DMS153 treated with DMSO at 0.1 percent for 48 hours (cell line): ENCODE data around the gene ZC3HAV1.
"Not testable (repeated sequence)": the region's sequence is repeated elsewhere in the genome, so short reads cannot be mapped to it uniquely, and the experiment has no call there.

ENCODE experiments used
- DNase-seq: peaks from one replicate; lab custom pipeline; 2025; ENCODE audit not compliant: unreplicated experiment; lab: John Stamatoyannopoulos, UW

The ZC3HAV1 gene

DNA sequence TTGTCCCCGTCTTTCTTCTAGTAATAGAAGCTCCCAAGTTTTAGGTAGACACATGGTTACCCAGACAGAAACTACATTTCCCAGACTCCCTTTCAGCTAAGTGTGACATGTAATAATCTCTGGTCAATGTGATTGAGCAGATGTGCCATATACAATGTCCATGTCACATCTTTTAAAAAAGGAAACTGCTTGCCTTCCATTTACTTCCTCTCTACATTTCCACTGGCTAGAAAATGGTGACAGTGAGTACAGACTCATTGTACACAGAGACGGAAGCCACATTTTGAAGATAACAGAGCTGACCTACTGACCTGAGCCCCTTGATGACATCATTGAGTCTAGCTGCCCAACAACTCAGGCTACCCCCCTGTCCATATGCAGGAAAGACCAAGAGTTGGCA is 21.3 kb downstream of the ZC3HAV1 start:
- no peak for DNase-seq

DNA sequence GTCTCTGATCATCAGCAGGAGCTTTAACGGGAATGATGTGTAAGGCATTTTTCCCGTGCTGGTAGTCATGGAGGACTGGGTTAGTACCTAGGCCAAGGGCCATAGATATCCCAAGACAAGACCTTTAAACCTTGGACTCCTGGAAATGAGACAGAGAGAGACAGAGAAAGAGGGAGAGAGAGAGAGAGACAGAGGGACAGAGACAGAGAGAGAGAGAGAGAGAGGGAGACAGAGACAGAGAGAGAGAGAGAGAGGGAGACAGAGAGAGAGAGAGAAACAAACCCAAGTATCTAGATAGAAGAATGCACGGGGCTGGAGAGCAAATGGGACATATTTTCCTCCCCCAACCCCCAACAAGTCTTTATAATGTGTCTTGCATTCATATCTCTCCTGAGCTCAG is 22.3 kb downstream of the ZC3HAV1 start:
- DNase-seq = no peak

DNA sequence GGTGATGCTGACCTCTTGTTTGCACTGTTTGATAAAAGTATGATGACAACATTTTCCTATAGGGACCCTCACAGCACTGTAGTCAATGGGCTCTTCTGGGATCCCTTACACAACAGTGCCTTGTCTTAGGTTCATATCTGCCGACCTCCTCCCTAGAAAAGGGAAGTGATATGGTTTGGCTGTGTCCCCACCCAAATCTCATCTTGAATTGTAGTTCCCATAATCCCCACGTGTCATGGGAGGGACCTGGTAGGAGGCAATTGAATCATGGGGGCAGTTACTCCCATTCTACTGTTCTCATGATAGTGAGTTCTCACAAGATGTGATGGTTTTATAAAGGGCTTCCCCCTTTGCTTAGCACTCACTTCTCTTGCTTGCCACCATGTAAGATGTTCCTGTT is 23.1 kb downstream of the ZC3HAV1 start:
- DNase-seq = no peak

DNA sequence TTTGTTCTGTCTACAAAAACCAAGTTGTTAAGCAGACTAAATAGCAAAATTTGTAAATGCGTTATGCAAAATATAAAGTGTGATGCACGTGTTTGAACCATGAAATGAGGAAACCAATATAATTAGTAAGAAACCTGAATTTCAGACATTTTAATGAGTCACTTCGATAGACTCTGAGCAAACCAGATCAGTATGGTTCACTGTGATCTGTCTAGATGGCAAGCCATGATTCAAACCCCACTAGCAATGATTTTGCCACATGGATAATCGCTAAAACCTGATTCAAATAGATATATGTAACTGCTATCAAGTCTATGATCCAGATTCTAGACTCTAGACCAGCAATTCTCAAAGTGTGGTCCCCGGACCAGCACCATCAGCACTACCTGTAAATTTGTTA is 24.8 kb downstream of the ZC3HAV1 start:
- no peak for DNase-seq

DNA sequence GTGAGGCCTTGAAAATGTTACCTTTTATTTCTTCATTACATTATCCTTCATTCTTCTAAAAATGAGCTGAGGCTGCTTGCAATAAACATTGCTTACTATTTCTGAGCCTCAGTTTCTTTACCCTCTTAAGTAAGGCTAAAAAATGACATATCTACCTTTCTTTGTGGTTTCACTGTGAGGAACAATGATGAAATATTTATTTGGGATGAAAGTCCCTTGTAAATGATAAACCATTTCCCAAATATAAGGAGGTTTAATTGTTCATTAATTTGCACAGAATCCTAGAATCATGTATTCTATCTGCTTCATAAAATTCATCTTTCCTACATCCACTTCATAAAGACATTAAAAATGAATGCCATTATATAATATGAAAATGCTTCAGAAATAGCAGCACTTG is 27.9 kb downstream of the ZC3HAV1 start:
- DNase-seq = no peak

DNA sequence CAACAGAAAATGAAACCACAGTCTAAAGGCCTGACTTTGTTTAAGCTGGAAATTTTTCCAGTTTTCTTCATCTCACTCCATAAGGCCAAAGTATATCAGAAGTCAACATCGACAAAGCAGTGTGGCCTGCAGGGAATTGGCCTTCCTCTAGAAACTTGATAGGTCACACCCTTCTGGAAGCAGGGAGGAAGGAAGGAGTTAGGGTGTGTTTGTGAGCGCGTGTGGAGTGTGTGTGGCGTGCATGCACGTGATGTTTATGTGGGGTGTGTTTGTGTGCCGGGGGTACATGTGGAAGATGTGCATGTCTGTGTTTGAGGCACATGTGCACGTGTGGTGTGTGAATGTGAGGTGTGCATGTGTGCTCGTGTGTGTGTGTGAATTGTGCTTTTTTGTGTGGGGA is 28.6 kb downstream of the ZC3HAV1 start:
- no peak for DNase-seq

DNA sequence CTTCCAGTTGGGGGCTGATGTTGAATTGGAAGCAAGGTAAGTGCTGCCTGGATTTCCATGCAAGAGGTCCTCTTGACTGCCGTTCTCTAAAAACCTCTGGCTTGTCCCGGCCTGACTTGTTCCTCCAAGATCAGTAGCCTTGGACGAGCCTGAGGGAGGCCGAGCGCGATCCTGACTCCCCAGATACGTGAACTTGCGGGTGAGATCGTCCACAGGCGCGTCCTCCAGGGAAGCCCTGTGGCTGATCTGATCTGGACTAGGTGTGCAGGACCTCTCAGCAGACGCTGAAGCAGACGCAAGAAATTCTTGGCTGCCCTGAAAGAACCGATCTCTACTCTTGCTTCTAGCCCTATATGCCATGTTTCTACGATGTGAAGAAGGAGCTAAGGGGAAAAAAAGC is 29.7 kb downstream of the ZC3HAV1 start:
- DNase-seq = no peak

DNA sequence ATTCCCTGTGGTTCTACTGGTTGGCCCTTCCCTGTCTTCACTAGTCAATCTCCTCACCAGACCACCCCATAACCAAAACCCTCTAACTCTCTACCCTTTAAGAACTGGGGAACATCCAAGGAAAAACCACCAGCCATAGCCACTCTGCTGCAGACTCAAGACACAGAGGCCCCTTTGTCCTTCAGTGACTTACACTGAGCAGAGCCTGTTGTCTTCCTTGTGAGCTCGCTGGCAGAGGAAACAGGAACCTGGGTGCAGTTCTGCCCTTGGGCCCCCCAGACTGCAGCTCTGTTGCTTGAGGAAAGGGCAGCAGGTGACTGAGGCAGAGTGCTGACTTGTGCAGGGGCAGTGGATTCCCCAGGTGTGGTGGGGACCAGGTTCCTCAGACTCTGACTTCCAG is 30.6 kb downstream of the ZC3HAV1 start:
- no peak for DNase-seq

DNA sequence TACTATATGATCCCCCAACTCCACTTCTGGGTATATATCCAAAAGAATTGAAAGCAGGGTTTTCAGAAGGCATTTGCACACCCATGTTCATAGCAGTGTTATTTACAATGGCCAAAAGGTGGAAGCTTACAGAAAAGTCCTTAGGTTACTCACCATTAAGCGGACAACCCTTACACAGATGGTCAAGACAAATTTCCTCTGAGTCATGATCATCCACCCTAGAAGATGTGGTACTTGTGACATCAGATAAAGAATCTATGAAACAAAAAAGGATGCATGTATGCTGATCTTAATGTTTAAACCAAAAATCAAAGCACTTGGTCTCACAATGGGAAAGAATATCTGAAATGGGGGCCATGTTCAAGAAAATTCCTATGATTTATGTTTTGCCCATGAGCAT is 31.1 kb downstream of the ZC3HAV1 start:
- DNase-seq = no peak

DNA sequence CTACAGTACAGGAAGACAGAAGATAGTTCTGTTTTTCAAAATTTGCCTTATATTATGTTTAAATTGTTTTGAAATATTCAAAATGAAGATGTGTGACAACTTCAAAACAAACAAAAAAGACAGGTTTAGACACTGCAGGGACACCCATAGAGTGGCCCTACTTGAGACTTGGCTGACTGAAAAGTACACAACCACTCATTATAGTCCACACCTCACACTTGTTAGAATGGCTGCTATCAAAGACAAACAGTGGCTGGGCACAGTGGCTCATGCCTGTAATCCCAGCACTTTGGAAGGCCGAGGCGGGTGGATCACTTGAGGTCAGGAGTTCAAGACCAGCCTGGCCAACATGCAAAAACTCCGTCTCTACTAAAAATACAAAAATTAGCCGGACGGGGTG is 31.8 kb downstream of the ZC3HAV1 start:
- DNase-seq = not testable (repeated sequence)

DNA sequence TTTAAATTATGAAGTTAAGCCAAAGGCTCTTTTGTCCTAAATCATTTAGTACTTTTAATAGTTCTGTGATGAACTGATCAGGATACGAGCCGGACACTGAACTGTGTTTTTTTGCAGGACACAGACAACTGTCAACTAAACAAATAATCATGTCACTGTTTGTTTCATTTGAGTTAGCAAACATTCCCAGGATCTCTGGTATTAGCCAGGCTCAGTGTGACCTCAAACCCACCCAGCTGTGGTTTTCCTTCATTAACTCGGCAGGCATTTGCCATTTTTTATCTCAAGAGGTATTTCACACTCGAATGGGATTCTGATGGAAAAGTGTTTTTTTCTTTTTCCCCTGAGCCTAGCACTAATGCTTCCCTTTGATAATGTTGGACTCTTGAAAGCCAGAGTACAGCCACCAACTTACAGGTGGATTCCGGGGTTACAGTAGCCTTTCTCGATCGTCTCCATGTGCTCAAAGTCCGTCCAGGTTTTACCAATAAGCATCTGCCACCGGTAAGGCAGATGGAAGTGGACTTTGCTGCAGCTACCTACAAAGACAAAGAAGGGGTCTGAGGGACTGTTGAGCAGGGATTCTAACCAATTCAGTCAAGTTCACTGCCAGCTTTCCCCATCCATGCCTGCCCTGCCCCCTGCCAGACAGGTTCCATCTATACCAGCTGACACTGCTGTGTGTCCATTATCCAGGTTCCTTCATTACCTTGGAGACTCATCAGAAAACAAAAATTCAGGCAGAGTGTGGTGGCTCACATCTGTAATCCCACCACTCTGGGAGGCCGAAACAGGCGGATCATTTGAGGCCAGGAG is 33.4 kb downstream of the ZC3HAV1 start:
- no peak for DNase-seq

DNA sequence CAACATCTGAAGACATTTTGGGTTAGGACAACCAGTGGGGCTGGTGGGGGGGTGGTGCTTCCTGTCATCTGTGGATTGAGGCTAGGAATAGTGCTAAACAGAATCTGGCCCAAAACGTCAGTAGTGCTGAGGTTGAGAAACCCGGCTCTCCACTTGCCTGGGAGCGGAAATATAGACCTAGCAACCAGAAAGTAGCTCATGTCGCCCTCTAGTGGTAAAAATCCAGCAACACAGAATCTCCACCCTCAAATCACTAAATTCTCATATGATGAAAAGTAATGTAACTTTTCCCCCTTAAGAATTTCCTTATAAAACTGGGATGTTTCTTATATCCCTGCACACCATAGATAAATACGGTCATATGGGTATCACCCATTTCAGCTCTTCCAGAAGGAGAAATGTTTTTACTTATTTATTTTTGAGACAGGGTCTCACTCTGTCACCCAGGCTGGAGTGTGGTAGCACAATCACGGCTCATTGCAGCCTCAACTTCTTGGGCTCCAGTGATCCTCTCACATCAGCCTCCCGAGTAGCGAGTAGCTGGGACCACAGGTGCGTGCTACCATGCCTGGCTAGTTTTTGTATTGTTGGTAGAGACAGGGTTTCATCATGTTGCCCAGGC is 34.4 kb downstream of the ZC3HAV1 start:
- DNase-seq = peak; percentile 70

DNA sequence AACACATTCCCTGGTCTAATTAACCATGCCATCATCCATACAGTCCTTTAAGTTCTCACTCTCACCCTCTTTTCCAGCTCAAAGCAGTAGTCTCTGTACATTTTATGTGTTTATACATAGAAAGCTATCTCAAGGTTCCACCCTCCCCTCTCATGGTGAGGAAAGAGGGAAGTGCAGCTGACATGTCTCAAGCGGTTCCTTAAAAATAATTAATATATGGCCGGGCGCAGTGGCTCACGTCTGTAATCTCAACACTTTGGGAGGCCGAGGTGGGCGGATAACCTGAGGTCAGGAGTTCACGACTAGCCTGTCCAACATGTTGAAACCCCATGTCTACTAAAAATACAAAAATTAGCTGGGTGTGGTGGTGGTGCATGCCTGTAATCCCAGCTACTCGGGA is 36.7 kb downstream of the ZC3HAV1 start:
- DNase-seq = no peak

DNA sequence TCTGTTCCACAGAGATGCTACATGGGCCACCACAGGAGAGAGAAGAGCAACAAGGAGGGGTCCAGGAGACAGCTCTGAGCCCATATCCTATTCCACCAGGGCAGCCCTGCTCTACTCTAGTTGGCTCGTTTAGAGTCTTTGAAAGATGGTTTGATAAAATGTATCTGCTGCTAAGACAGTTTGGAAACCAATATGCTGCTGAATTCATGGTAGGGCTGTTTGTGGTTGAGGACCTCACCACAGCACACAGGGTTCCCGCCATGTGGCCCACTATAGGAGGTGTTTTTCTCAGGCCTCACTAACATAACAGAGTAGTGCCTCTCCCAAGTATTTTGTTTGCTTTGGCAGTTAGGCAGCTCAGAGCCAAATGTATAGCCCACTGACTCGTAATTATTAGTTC is 37.8 kb downstream of the ZC3HAV1 start:
- no peak for DNase-seq

DNA sequence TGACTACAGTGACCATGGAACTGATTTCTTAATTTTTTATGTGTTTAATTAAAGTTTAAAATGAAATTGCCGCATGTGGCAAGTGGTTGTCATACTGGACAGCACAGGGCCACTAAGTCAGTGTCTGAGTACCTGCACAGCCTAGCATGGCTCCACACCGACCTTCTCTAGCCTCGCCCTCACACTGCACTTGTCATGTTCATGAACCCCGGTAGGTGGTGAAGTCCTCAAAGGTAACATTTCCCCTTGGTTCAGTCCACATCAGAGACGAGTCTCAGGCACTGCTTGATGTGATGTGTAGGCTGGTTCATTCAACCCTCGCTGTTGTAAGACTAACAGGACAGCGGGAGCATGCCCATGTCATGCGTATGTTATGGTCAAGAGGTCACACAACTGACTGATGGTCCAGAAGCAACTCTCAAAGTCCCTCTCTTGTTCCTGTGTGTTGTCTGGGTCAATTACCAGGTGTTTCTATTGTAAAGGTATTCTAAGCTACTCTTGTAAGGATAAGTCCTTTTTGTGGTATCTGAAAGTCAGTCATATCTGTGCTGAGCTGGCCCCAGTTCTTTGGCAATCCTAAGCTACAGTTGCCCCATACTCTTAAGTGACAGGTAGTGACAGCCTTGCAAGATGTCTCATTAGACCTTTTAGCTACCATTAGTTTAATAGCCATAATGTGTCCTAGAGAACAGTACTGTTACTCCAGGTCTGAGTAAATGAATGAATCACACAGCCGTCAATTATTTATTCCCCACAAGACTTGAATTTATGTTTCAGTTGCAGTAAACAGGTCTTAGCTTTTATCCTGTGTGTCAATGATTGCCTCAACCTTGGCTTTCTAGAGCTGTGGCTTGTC is 40.7 kb downstream of the ZC3HAV1 start:
- no peak for DNase-seq

DNA sequence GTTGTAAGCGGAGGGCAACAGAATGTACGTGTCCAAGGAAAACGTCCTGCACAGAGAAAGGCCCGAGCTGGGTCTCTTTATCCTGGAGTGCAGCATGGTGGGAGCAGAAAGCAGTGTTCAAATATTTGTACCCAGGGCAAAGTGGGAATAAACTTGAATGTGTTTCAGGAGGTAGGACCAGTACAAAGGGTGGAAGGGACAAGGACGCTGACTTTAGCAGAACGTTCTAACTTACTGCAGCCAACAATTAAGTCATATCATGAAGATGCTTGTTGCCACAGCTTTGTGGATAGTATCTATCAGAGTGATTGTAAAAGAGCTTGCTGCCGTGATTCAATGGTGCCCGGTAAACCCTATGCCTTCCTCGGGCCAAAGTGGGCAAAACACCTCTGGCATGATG is 43.2 kb downstream of the ZC3HAV1 start:
- DNase-seq = no peak

DNA sequence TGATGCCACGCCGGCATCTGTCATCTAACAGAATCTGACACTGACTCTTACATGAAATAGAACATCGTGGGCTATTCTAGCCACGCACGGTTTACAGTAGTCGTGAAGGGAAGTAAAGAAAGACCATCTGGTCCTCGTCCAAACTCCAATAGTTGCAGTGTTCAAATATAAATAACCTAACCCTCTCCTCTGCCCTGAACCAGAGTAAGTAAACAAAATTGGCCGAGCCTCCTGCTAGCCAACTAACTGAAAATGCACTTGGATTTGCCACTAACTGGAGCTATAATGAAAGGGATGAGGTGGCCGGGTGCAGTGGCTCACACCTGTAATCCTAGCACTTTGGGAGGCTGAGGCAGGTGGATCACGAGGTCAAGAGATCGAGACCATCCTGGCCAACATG is 44.2 kb downstream of the ZC3HAV1 start:
- no peak for DNase-seq

DNA sequence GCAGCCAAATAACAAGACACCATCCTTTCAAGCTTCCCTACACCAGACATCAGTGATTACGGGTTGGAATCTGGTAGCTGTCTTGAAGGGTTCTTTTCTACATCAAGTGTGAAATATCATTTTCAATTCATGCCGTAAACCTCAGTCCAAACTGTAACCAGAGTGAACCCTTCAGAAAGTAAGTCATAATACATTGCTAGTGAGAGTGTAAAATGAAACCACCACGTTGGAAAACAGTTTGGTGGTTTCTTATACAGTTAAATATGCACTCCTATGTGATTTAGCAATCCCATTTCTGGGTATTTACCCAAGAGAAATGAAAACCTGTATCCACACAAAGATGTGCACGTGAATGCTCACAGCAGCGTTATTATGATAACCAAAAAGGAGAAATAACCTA is 48.1 kb downstream of the ZC3HAV1 start:
- DNase-seq = no peak

DNA sequence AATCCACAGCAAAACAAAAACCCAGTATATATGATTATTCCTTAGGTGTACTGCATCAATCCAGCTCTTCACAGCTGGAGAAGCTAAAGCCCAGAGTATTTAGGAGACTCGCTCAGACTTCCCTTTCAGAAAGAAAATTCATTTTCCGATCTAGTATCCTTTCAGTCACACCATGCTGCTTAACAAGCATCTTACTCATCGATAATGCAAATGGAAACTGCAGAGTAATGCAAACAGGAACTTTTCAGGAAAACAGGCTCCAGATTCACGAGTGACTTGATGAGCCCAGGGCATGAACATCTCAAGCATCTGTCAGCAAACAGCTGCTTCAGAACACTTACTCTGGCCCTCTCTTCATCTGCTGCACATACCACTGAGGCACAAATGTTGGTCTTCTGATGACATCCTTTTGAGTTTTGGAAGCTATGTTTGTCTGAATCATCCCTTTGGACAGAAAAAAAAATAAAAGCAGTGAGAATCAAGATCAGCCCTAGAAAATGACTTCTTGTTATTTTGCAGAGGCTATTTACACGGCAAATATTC is 48.8 kb downstream of the ZC3HAV1 start:
- DNase-seq = no peak

DNA sequence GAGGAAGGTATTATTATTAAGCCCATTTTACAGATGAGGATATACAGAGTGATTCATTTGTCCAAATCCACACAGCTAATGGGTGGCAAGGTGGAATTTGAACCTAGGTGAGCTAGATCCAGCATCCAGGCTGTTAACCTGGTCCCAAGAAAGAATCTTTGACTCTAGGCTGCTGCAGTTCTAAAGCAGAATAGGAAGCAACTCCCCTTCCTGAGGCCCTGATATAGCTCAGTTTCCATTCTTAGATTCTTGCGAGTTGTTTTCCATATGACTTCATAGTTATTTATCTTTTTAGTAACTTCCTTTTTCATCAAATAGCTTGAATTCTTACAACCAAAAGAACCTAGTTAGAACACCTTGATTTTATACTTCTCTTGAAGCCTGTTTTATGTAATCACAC is 49.6 kb downstream of the ZC3HAV1 start:
- DNase-seq = no peak

DNA sequence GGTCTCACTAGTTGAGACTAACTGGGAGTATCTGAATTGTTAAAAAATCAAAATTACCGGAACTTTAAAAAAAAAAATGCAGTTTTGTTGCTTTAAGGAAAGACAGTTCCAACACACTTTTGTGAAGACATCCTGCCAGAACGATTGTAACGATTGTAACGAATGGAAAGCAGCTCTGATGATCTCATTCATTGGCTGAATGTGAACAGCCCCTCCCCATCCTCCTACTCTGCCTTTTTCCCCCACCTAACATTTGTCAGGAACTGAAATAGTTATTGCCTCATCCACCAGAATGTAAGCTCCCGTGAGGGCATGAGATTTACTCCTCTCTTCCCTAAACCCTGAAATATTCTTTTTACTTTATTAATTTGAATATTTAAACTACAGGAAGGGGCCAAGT is 50.6 kb downstream of the ZC3HAV1 start:
- no peak for DNase-seq

DNA sequence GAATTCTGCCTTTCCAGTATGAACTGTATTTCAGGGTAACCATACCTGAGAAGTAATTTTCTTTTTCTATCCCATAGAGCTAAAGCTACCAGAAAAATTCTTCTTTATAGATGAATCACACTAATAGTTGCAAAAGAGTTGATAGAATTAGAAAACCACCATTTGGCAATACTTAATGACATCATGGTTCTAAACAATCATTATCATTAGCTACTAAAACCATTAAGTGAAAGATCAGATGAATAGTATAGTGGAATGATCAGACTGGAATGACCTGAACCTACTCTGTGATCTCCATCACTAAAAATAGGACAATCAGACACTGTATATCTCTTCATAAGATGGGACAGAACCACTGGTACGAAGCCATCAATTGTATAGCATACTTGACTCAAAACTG is 53.8 kb downstream of the ZC3HAV1 start:
- DNase-seq = no peak
